ENCODE data around the gene PRDM11.

PRDM11 gene

GRCh38 chr11:45213316-45213665, 66.9 kb downstream of the PRDM11 start:
- DNase-seq = no peak

GRCh38 chr11:45213717-45214116, 67.3 kb downstream of the PRDM11 start:
- no peak for DNase-seq

DNA sequence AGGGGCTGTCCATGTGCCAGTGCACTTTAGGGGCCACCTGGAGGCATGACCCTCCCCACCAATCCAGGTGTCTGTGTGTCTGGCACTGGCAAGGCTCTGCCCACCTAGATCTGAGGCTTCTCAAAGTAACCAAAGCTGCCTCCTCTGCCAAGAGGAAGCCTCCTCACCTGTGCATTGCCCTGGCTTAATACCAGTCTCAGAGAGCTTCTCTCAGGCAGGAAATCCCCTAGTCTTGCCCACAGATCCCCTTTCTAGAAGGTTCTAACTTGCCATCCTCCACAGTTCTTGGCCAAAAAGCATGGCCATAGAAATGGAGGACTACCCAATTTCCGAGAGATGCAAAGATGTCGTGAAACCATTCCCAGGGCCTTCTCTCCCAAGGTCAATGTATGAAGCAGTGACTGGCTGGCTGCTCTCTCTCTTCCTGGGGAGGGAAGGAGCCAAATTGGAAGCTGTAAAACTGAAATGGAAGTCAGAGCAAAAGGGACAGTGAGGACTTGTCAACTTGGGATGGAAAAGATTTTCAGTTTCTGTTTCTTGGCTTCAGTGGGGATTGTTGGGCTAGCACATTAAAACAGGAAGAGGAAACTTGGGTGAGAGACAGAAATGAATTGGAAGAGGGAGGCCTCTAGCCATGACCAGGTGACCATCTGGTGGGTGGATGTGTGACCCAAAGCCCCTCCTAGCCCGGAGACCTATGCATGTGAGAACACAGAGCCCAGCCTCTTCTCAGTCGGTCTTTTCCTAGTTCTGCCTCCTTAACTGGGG, 68.8 kb downstream of the PRDM11 start:
- no peak for DNase-seq

DNA sequence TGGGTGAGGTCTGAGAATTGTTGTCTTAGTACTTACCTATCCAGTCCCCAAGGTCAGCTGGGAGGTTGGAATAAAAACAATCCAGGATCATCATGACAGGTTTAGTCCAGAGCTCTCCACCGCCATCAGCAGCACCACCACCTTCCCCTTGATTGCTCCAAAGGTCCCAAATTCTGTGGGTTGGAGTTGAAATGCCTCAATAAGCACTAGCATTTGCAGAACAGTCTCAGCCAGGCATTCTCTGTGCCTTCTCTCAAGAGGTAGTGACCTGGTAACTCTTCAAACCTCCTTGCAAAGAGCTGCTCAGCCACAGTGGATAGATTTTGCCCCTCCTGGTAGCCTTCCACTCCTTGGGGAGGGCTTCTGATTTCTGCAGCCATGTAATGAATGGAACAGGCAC, 69.6 kb downstream of the PRDM11 start:
- no peak for DNase-seq

- no peak for DNase-seq
These were observed 70.5 kb downstream of the PRDM11 start for GRCh38 chr11:45216901-45217300.

DNA sequence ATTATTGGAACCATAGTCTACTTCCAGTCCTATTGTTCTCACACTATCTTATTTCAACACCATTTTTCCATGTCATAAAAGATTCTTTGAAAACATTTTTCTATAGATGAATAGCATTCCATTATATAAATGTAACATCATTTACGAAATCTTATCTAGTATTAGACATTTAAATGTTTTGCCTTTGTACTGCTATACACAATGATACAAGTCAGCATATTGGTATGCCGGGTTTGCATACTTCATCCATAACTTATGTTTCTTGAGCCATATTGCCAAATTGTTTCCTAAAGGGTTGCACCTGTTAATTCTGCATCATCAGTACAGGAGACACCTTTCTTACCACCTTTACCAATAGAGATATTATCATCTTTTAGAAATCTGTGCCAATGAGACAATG, 71.6 kb downstream of the PRDM11 start:
- no peak for DNase-seq

- no peak for DNase-seq
These were observed 72.3 kb downstream of the PRDM11 start for GRCh38 chr11:45218705-45219104.

GRCh38 chr11:45219411-45219810, 73.0 kb downstream of the PRDM11 start:
- DNase-seq = no peak

- no peak for DNase-seq
These were observed 77.1 kb downstream of the PRDM11 start for GRCh38 chr11:45223496-45223895.

GRCh38 chr11:45224766-45225165, 78.3 kb downstream of the PRDM11 start:
- DNase-seq = no peak

- no peak for DNase-seq
These were observed 78.8 kb downstream of the PRDM11 start for GRCh38 chr11:45225277-45225676.

DNA sequence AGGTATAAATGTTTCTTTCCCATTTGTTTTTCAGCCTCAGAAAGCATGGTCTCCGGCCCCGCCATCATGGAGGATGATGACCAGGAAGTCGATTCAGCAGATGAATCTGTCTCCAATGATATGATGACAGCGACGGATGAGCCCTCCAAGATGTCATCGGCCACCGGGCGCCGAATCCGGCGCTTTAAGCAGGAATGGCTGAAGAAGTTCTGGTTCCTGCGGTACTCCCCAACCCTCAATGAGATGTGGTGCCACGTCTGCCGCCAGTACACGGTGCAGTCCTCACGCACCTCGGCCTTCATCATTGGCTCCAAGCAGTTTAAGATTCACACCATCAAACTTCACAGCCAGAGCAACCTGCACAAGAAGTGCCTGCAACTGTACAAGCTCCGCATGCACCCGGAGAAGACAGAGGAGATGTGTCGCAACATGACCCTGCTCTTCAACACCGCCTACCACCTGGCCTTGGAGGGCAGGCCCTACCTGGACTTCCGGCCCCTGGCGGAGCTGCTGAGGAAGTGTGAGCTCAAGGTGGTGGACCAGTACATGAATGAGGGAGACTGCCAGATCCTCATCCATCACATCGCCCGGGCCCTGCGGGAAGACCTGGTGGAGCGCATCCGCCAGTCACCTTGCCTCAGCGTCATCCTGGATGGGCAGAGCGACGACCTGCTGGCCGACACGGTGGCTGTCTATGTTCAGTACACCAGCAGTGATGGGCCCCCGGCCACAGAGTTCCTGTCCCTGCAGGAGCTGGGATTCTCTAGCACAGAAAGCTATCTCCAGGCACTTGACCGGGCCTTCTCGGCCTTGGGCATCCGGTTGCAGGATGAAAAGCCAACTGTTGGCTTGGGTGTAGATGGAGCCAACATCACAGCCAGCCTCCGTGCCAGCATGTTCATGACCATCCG, 79.8 kb downstream of the PRDM11 start:
- DNase-seq = no peak

DNA sequence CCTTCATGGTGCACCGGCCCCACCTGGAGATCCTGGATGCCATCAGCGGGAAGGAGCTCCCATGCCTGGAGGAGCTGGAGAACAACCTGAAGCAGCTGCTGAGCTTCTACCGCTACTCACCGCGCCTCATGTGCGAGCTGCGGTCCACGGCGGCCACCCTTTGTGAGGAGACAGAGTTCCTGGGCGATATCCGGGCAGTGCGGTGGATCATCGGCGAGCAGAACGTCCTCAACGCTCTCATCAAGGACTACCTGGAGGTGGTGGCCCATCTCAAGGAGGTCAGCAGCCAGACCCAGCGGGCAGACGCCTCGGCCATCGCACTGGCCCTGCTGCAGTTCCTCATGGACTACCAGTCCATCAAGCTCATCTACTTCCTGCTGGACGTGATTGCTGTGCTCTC, 80.5 kb downstream of the PRDM11 start:
- no peak for DNase-seq

- no peak for DNase-seq
These were observed 81.4 kb downstream of the PRDM11 start for GRCh38 chr11:45227836-45228235.

DNA sequence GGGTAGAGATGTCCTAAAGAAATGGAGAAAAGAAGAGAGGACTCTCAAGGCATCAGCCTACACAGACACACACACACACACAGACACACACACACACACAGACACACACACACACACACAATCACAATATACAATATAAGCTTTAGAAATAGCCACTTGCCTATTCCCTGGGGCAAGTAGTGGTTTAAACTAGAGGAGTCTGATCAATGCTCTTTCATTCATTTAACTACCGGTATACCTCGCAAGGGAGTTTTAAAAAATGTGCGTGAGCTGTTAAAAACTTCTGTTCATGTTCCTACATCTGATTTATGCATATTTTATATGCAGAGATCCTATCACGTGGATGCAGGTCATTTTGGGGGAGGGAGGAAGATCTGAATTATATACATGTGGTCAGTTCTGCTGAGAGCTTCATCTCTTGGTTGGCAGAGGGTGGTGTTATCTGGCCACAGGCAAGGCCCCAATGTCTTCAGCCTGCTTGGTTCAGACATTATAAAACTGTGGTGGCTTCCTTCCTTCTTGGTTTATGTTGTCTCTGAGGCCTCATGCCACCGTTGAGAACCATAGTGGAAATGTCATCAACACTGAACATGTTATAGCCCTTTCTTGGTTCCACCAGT, 83.1 kb downstream of the PRDM11 start:
- DNase-seq = no peak

- DNase-seq = no peak
These were observed 86.1 kb downstream of the PRDM11 start for GRCh38 chr11:45232341-45233080.

- peak; percentile 74 for DNase-seq
These were observed 86.8 kb downstream of the PRDM11 start for GRCh38 chr11:45233121-45233803.

- no peak for DNase-seq
These were observed 87.3 kb downstream of the PRDM11 start for GRCh38 chr11:45233804-45234170.

GRCh38 chr11:45234306-45235006, 88.0 kb downstream of the PRDM11 start:
- no peak for DNase-seq

- no peak for DNase-seq
These were observed 91.4 kb downstream of the PRDM11 start for GRCh38 chr11:45237711-45238315.

DNA sequence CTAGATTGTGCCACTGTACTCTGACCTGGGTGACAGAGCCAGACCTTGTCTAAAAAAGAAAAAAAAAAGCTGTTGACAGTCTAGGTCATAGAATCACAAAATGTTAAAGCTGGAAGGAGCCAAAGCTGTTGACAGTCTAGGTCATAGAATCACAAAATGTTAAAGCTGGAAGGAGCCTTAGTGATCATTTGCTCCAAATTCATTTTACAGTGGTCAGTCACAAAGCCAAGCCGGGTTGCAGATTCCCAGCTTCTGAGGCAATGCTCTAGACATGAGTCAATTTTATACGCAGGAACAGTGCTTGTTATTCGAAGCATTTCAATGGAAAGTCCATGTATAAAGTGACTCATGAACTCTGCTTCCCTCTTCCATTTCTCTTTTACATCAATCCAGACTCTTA, 92.3 kb downstream of the PRDM11 start:
- DNase-seq = no peak
